ENCODE data around the gene BLOC1S1. TPM values are rescaled to one million over a fixed set of nuclear protein-coding genes. Genes with fewer than 3 reads are reported as not detected.

The BLOC1S1 gene
- total and polyA plus RNA-seq, 9 of the 15 experiments (the other 6 are each of a cell fraction or from before 2014, with no cell fraction given) = 75.2 to 161 (median 98.8) TPM

GRCh38 chr12:55728186-55728938, 12.5 kb downstream of the BLOC1S1 start (continued):
- TF ChIP-seq SFPQ (IDR thresholded peaks at IDR 0.05; ENCODE audit: low read depth, low read length) (no peak), ZNF407 (IDR thresholded peaks at IDR 0.05; ENCODE audit: low read depth) (no peak), MLLT1 (IDR thresholded peaks at IDR 0.05) (no peak), ZBTB1 (CRISPR knock-in tag; IDR thresholded peaks at IDR 0.05; ENCODE audit: borderline replicate concordance, low read depth) (no peak), ZEB2 (IDR thresholded peaks at IDR 0.05) (no peak), HLTF (IDR thresholded peaks at IDR 0.05) (no peak), TCF7 (IDR thresholded peaks at IDR 0.05; ENCODE audit: borderline replicate concordance) (no peak), ESRRB (CRISPR knock-in tag; IDR thresholded peaks at IDR 0.05; ENCODE audit: borderline replicate concordance) (no peak), CCNT2 (IDR thresholded peaks at IDR 0.05; ENCODE audit: borderline replicate concordance, extremely low read depth, insufficient read length, low read depth, low read length) (no peak), ZNF277 (CRISPR knock-in tag; IDR thresholded peaks at IDR 0.05; ENCODE audit: borderline replicate concordance) (no peak), ETV6 (IDR thresholded peaks at IDR 0.05; ENCODE audit: borderline replicate concordance in 1 of 2, low read depth in 2 of 2, low read length in 1 of 2) (no peak), ETV6 (CRISPR knock-in tag; IDR thresholded peaks at IDR 0.05; ENCODE audit: borderline replicate concordance) (no peak), ZNF785 (CRISPR knock-in tag; IDR thresholded peaks at IDR 0.05) (no peak), KDM5B (IDR thresholded peaks at IDR 0.05; ENCODE audit: insufficient replicate concordance, low read depth, low read length) (no peak)
